Right atrium auricular region (tissue), 2 donors: ENCODE data around the gene STARD10. TPM values are rescaled to one million over a fixed set of nuclear protein-coding genes. Genes with fewer than 3 reads are reported as not detected.
A peak's percentile ranks its signal among the peaks of the same experiment; 100 is the strongest.
"Not testable (repeated sequence)": the region's sequence is repeated elsewhere in the genome, so short reads cannot be mapped to it uniquely, and the experiment has no call there.

ENCODE experiments used
- DNase-seq: peaks from one replicate; pipeline ENCODE4 v3.0.0-alpha.2; 2019; ENCODE audit warnings: low spot score
- H3K27ac ChIP-seq, 2 donors: fragments of 200-600 bp; sonication (generic); 1 replicate in 1 of 2; 2 replicates in 1 of 2; pipeline ENCODE4 v1.5.1; 2016 to 2019
- H3K27me3 ChIP-seq, 2 donors: fragments of 200-600 bp; sonication (generic); one replicate each; pipeline versions ENCODE4 v1.5.1 to v1.6.0; 2017 to 2019
- H3K36me3 ChIP-seq: fragments of 200-600 bp; sonication (generic); one replicate; pipeline ENCODE4 v1.5.1; 2016
- H3K4me1 ChIP-seq, 2 donors: fragments of 200-600 bp; sonication (generic); one replicate each; pipeline versions ENCODE4 v1.5.1 to v1.6.0; 2017 to 2019
- H3K4me3 ChIP-seq, 2 donors: fragments of 200-600 bp; sonication (generic); 1 replicate in 1 of 2; 2 replicates in 1 of 2; pipeline ENCODE4 v1.5.1; 2017 to 2019; ENCODE audit warnings: mild to moderate bottlenecking in 1 of 2, moderate library complexity in 1 of 2
- H3K9me3 ChIP-seq, 2 donors: fragments of 200-600 bp; sonication (generic); one replicate each; pipeline ENCODE4 v1.5.1; 2019
- CTCF ChIP-seq, 2 donors: fragments of 200-600 bp; sonication (generic); IDR thresholded peaks; one replicate each; pipeline ENCODE4 v1.5.1; 2019; ENCODE audit warnings: antibody characterized with exemption in 2 of 2
- total RNA-seq, 2 donors: library from RNA; depleted of rRNA; stranded (reverse); fragments of >200 nt; gene quantifications; one replicate each; pipeline ENCODE4 v1.1.0, GENCODE V29; 2016

STARD10 gene
- total RNA-seq, 2 donors from 2014 or later, result 77.0 to 112 TPM

GRCh38 chr11:72793076-72793424 is 797 bp downstream of the STARD10 start:
- no peak for TF ChIP-seq CTCF (IDR thresholded peaks at IDR 0.05)
- Histone ChIP-seq H3K27ac (peak overlapping the region; percentile 92 to 96), H3K4me1 (peaks cover 0 to 33% of the 10 kb centered on the region in 2 donors), H3K9me3 (no peaks in the 10 kb centered on the region), H3K4me3 (peak overlapping the region in 1 of 2 donors; percentile 66), H3K36me3 (no peaks in the 10 kb centered on the region), H3K27me3 (no peaks in the 10 kb centered on the region)
- DNase-seq, result no peak

- H3K4me3 ChIP-seq, result no peak overlapping the region
- no peak for DNase-seq
Measured at GRCh38 chr11:72792437-72793021, 1.3 kb downstream of the STARD10 start.

GRCh38 chr11:72791228-72791627 is 2.6 kb downstream of the STARD10 start:
- peaks cover 0 to 36% of the 10 kb centered on the region in 2 donors for H3K4me1 ChIP-seq
- H3K4me3 ChIP-seq, H3K27me3 ChIP-seq, H3K9me3 ChIP-seq, DNase-seq, H3K36me3 ChIP-seq: not testable (repeated sequence)
- H3K27ac ChIP-seq, result peak overlapping the region in 1 of 2 donors; percentile 76

More at GRCh38 chr11:72792437-72793021, 1.3 kb downstream of the STARD10 start:
- no peaks in the 10 kb centered on the region for H3K9me3 ChIP-seq
- H3K27me3 ChIP-seq, result no peaks in the 10 kb centered on the region
- no peak for TF ChIP-seq CTCF (IDR thresholded peaks at IDR 0.05)
- H3K4me1 ChIP-seq, result peaks cover 0 to 36% of the 10 kb centered on the region in 2 donors
- H3K36me3 ChIP-seq, result no peaks in the 10 kb centered on the region
- H3K27ac ChIP-seq, result peak overlapping the region; percentile 92 to 96

- no peak overlapping the region for H3K4me3 ChIP-seq
- no peak for DNase-seq
- peaks cover 0 to 34% of the 10 kb centered on the region in 2 donors for H3K4me1 ChIP-seq
- H3K9me3 ChIP-seq, result no peaks in the 10 kb centered on the region
- no peaks in the 10 kb centered on the region for H3K27me3 ChIP-seq
- H3K27ac ChIP-seq, result peak overlapping the region; percentile 76 to 78
- no peak for TF ChIP-seq CTCF (IDR thresholded peaks at IDR 0.05)
- H3K36me3 ChIP-seq, result no peaks in the 10 kb centered on the region
Measured at GRCh38 chr11:72789493-72790131, 4.2 kb downstream of the STARD10 start.

- peak overlapping the region in 1 of 2 donors; percentile 21 for H3K27ac ChIP-seq
- no peaks in the 10 kb centered on the region for H3K27me3 ChIP-seq
- H3K4me1 ChIP-seq, result peaks cover 0 to 26% of the 10 kb centered on the region in 2 donors
- no peak overlapping the region for H3K4me3 ChIP-seq
- no peaks in the 10 kb centered on the region for H3K9me3 ChIP-seq
- no peak for DNase-seq
- TF ChIP-seq CTCF (IDR thresholded peaks at IDR 0.05), result no peak
- H3K36me3 ChIP-seq, result no peaks in the 10 kb centered on the region
Measured at GRCh38 chr11:72788241-72788640, 5.6 kb downstream of the STARD10 start.

GRCh38 chr11:72787216-72788104 is 6.4 kb downstream of the STARD10 start:
- Histone ChIP-seq H3K4me3 (no peak overlapping the region), H3K36me3 (no peaks in the 10 kb centered on the region), H3K27ac (peak overlapping the region in 1 of 2 donors; percentile 21), H3K9me3 (no peaks in the 10 kb centered on the region), H3K27me3 (no peaks in the 10 kb centered on the region), H3K4me1 (peaks cover 0 to 23% of the 10 kb centered on the region in 2 donors)
- no peak for DNase-seq
- no peak for TF ChIP-seq CTCF (IDR thresholded peaks at IDR 0.05)
